GM19455 (cell line): Measurements from ENCODE around the gene MYO1D.
A peak's percentile ranks its signal among the peaks of the same experiment; 100 is the strongest.

Source experiments
- ATAC-seq: cut with Tn5 transposase; IDR thresholded peaks from one replicate; pipeline ENCODE4 v1.9.1; 2021; ENCODE audit not compliant: unreplicated experiment

MYO1D gene

GRCh38 chr17:32444301-32445073 is 432.4 kb downstream of the MYO1D start, which contains the start of gene PSMD11:
Gene PSMD11, plus strand, starts transcription at chr17:32444510. Its CDS starts 14 bp downstream, at chr17:32444524.
- peak; percentile 88 for ATAC-seq

GRCh38 chr17:32443827-32444300 is 433.1 kb downstream of the MYO1D start:
- peak; percentile 9 for ATAC-seq
